ENCODE results near the gene UNC5C.

- no peak for TF ChIP-seq SUZ12 (IDR thresholded peaks at IDR 0.05; ENCODE audit: low read length)
- no peak for TF ChIP-seq SRF (IDR thresholded peaks at IDR 0.05; ENCODE audit: low read depth, low read length)
- TF ChIP-seq TCF12 (IDR thresholded peaks at IDR 0.05; ENCODE audit: low read depth, low read length) = no peak
- no peak for TF ChIP-seq ZNF274 (IDR thresholded peaks at IDR 0.05; ENCODE audit: borderline replicate concordance, extremely low read depth, low read length)
- no peak for TF ChIP-seq TAF1 (IDR thresholded peaks at IDR 0.05; ENCODE audit: low read depth, low read length)
- no peak for TF ChIP-seq CTCF (IDR thresholded peaks at IDR 0.05; ENCODE audit: control extremely low read depth in 1 of 3, insufficient read depth in 1 of 3, low read depth in 1 of 3, low read length in 3 of 3)
- no peak for TF ChIP-seq KDM4A (IDR thresholded peaks at IDR 0.05; ENCODE audit: low read depth, low read length, severe bottlenecking)
- no peak for TF ChIP-seq EP300 (IDR thresholded peaks at IDR 0.05; ENCODE audit: borderline replicate concordance in 1 of 2, low read depth in 2 of 2, low read length in 2 of 2)
- TF ChIP-seq TEAD4 (IDR thresholded peaks at IDR 0.05; ENCODE audit: low read depth, low read length) = no peak
- no peak for TF ChIP-seq EZH2 (IDR thresholded peaks at IDR 0.05; ENCODE audit: low read depth, low read length, severe bottlenecking)
- TF ChIP-seq JUN (IDR thresholded peaks at IDR 0.05; ENCODE audit: low read depth, low read length) = no peak
- no peak for TF ChIP-seq BCL11A (IDR thresholded peaks at IDR 0.05; ENCODE audit: low read depth in 2 of 2, low read length in 2 of 2)
Observed at GRCh38 chr4:95494186-95494585, 54.6 kb downstream of the UNC5C start.
